Measurements from ENCODE around the gene CES5A. TPM values are rescaled to one million over a fixed set of nuclear protein-coding genes. Genes with fewer than 3 reads are reported as not detected.

CES5A gene
- total and polyA plus RNA-seq, 2 donors from 2014 or later: not detected

DNA sequence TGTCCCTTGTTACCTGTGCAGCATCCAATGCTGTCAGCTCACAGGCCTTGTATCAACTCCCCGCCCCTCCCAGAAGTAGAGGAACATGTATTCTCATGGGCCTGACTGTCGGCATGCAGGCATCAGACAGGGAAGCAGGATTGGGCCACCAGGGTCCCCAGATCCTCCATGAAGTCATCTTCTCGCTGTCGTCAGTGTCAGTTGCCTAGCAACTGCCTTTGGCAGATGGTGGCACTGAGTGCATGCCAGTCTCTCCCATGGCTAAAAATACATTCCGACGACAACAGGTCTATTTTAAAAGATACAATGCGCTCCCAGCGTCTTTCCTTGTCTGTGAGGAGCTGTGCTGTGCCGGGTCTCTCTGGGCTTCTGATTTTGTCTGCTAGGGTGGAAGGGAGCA, 36.8 kb upstream of the CES5A start:
- TF ChIP-seq, protein P1, sequence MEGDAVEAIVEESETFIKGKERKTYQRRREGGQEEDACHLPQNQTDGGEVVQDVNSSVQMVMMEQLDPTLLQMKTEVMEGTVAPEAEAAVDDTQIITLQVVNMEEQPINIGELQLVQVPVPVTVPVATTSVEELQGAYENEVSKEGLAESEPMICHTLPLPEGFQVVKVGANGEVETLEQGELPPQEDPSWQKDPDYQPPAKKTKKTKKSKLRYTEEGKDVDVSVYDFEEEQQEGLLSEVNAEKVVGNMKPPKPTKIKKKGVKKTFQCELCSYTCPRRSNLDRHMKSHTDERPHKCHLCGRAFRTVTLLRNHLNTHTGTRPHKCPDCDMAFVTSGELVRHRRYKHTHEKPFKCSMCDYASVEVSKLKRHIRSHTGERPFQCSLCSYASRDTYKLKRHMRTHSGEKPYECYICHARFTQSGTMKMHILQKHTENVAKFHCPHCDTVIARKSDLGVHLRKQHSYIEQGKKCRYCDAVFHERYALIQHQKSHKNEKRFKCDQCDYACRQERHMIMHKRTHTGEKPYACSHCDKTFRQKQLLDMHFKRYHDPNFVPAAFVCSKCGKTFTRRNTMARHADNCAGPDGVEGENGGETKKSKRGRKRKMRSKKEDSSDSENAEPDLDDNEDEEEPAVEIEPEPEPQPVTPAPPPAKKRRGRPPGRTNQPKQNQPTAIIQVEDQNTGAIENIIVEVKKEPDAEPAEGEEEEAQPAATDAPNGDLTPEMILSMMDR (IDR thresholded peaks at IDR 0.05; ENCODE audit: borderline replicate concordance, extremely low read depth, insufficient read depth): no peak
- no peak overlapping the region for H3K9ac ChIP-seq (ENCODE audit: low read length in 3 of 3)
- H3K9me3 ChIP-seq (ENCODE audit: control insufficient read depth in 2 of 3, insufficient read depth in 1 of 3, low read length in 3 of 3): no peaks in the 10 kb centered on the region
- intact Hi-C loops (cut with DNase I): no loop called here
- H3K4me1 ChIP-seq (ENCODE audit: control insufficient read depth in 2 of 3, insufficient read depth in 2 of 3, low read depth in 1 of 3, low read length in 3 of 3): peaks cover 0 to 5% (median 4%) of the 10 kb centered on the region in 3 donors
- H3K27me3 ChIP-seq (ENCODE audit: control insufficient read depth, insufficient read depth, low read length): no peaks in the 10 kb centered on the region
- no peak for FAIRE-seq
- no peaks in the 10 kb centered on the region for H3K36me3 ChIP-seq (ENCODE audit: control insufficient read depth in 2 of 3, insufficient read depth in 3 of 3, low read length in 3 of 3)
- no peak overlapping the region for H3K27ac ChIP-seq (ENCODE audit: low read depth in 2 of 2, low read length in 2 of 2)
- DNase-seq: no peak
- no peak overlapping the region for H3K4me3 ChIP-seq (ENCODE audit: low read length in 3 of 3)

DNA sequence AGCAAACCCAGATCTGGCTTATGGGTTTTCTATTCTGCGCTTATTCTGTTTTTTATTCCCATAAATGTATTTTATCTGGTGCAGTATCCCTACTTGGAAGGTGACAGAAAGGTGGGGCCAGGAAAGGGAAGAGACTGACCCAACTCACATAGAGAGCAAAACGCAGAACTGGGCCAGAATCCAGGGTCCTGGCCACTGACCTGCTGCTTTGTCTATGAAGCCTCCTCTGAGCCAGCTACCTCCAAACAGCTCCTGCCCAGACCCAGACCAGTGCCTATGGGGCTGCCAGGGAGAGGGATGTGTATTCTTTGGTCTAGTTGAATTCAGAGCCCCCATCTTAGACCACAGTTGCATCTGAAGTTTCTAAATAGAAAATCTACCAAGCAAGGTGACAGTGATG, 36.4 kb upstream of the CES5A start:
- TF ChIP-seq, protein P1 (IDR thresholded peaks at IDR 0.05; ENCODE audit: borderline replicate concordance, extremely low read depth, insufficient read depth): no peak
- FAIRE-seq (no peak), DNase-seq (no peak)
- H3K9me3 ChIP-seq (ENCODE audit: control insufficient read depth in 2 of 3, insufficient read depth in 1 of 3, low read length in 3 of 3): no peaks in the 10 kb centered on the region
- intact Hi-C loops (cut with DNase I): no loop called here
- peaks cover 0 to 5% (median 3%) of the 10 kb centered on the region in 3 donors for H3K4me1 ChIP-seq (ENCODE audit: control insufficient read depth in 2 of 3, insufficient read depth in 2 of 3, low read depth in 1 of 3, low read length in 3 of 3)
- H3K9ac ChIP-seq (ENCODE audit: low read length in 3 of 3): no peak overlapping the region
- H3K27ac ChIP-seq (ENCODE audit: low read depth in 2 of 2, low read length in 2 of 2): no peak overlapping the region
- H3K27me3 ChIP-seq (ENCODE audit: control insufficient read depth, insufficient read depth, low read length): no peaks in the 10 kb centered on the region
- no peaks in the 10 kb centered on the region for H3K36me3 ChIP-seq (ENCODE audit: control insufficient read depth in 2 of 3, insufficient read depth in 3 of 3, low read length in 3 of 3)
- no peak overlapping the region for H3K4me3 ChIP-seq (ENCODE audit: low read length in 3 of 3)

DNA sequence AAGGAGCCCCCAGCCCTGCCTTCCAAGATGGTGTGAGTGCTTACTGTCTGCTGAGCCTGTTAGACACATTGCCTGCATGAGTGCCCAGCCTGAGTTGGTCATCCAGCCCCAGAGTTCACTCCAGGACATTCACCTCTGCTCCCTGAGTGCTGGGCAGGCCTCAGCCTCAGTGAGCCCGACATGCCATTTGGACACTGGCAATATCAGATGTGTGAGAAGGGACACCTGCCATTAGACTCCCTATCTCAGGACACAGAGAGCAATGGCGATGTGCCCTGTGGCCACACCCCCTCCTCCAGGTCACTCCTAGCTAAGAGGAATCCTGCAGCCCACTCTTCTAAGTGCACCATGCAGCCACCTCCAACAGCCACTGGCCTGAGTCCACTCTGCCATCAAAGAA, 34.7 kb upstream of the CES5A start:
- Histone ChIP-seq H3K4me1 (ENCODE audit: control insufficient read depth in 2 of 3, insufficient read depth in 2 of 3, low read depth in 1 of 3, low read length in 3 of 3) (peaks cover 0 to 3% (median 0%) of the 10 kb centered on the region in 3 donors), H3K27ac (ENCODE audit: low read depth in 2 of 2, low read length in 2 of 2) (no peak overlapping the region), H3K9ac (ENCODE audit: low read length in 3 of 3) (no peak overlapping the region), H3K9me3 (ENCODE audit: control insufficient read depth in 2 of 3, insufficient read depth in 1 of 3, low read length in 3 of 3) (no peaks in the 10 kb centered on the region), H3K27me3 (ENCODE audit: control insufficient read depth, insufficient read depth, low read length) (no peaks in the 10 kb centered on the region), H3K36me3 (ENCODE audit: control insufficient read depth in 2 of 3, insufficient read depth in 3 of 3, low read length in 3 of 3) (no peaks in the 10 kb centered on the region), H3K4me3 (ENCODE audit: low read length in 3 of 3) (no peak overlapping the region)
- no peak for FAIRE-seq
- intact Hi-C loops (cut with DNase I): no loop called here
- no peak for DNase-seq
- TF ChIP-seq, protein P1 (IDR thresholded peaks at IDR 0.05; ENCODE audit: borderline replicate concordance, extremely low read depth, insufficient read depth): no peak

DNA sequence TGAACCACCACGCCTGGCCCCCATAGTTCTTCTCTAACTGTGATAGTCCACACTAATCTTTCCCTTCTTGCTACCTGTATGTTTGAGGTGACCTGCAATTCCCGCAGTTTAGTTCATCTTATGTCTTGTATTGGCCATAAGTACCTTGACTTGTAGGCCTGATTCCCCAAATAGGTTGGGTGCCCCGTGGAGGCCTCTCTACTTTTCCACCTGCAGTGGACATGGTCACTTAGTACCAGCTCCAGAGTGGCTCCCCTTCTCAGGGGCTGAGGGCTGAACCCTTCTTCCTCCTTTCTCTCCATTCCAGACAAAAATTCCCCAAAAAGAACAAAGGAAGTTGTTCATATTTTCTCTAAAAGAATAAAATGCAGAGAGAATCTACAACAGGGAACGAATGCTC, 33.5 kb upstream of the CES5A start:
- H3K27ac ChIP-seq (ENCODE audit: low read depth in 2 of 2, low read length in 2 of 2): no peak overlapping the region
- intact Hi-C loops (cut with DNase I): no loop called here
- H3K9me3 ChIP-seq (ENCODE audit: control insufficient read depth in 2 of 3, insufficient read depth in 1 of 3, low read length in 3 of 3): peaks cover 0 to 7% (median 0%) of the 10 kb centered on the region in 3 donors
- H3K36me3 ChIP-seq (ENCODE audit: control insufficient read depth in 2 of 3, insufficient read depth in 3 of 3, low read length in 3 of 3): no peaks in the 10 kb centered on the region
- no peak overlapping the region for H3K9ac ChIP-seq (ENCODE audit: low read length in 3 of 3)
- peaks cover 0 to 3% (median 0%) of the 10 kb centered on the region in 3 donors for H3K4me1 ChIP-seq (ENCODE audit: control insufficient read depth in 2 of 3, insufficient read depth in 2 of 3, low read depth in 1 of 3, low read length in 3 of 3)
- FAIRE-seq (no peak), DNase-seq (no peak)
- no peak overlapping the region for H3K4me3 ChIP-seq (ENCODE audit: low read length in 3 of 3)
- no peaks in the 10 kb centered on the region for H3K27me3 ChIP-seq (ENCODE audit: control insufficient read depth, insufficient read depth, low read length)
- TF ChIP-seq, protein P1 (IDR thresholded peaks at IDR 0.05; ENCODE audit: borderline replicate concordance, extremely low read depth, insufficient read depth): no peak

All from kidney (tissue), 14 donors.